HEK293 (cell line): Measurements from ENCODE around the gene PHKB.

Experiments used
- CTCF ChIA-PET: fragments of 350-600 bp; formaldehyde crosslinking; extraction: SDS; loops from one replicate; lab custom pipeline; 2021; ENCODE audit warnings: antibody characterized with exemption; lab: Yijun Ruan, JAX
- POLR2A ChIA-PET: fragments of 300-600 bp; formaldehyde crosslinking; extraction: SDS; loops from one replicate; lab custom pipeline; 2020; ENCODE audit warnings: antibody characterized with exemption, inconsistent platforms; lab: Yijun Ruan, JAX
- H3K27ac ChIP-seq: fragments of 200-500 bp; sonication (Bioruptor generic); 2 replicates; pipeline ENCODE4 v1.5.1; 2014; ENCODE audit warnings: low read depth, low read length, control low read depth, inconsistent platforms; ENCODE audit errors: extremely low read depth
- H3K36me3 ChIP-seq, 2 experiments: fragments of 200-500 bp in 1 of 2; sonication (Bioruptor generic) in 1 of 2; 1 replicate in 1 of 2; 2 replicates in 1 of 2; pipeline ENCODE4 v1.5.1; 2014 to 2017; ENCODE audit warnings: inconsistent platforms in 2 of 2, low read length in 2 of 2; ENCODE audit not compliant: control insufficient read depth in 2 of 2, insufficient read depth in 1 of 2
- H3K4me1 ChIP-seq: fragments of 200-500 bp; sonication (Bioruptor generic); 2 replicates; pipeline ENCODE4 v1.5.1; 2014; ENCODE audit warnings: mild to moderate bottlenecking, low read length, inconsistent platforms; ENCODE audit not compliant: control insufficient read depth, insufficient read depth
- H3K4me3 ChIP-seq: 2 replicates; pipeline ENCODE4 v1.5.1; 2011; ENCODE audit warnings: low read depth, mild to moderate bottlenecking, control low read depth, low read length, moderate library complexity
- H3K9me3 ChIP-seq: fragments of 200-500 bp; sonication (Bioruptor generic); 2 replicates; pipeline ENCODE4 v1.5.1; 2014; ENCODE audit warnings: low read depth, low read length, inconsistent platforms; ENCODE audit not compliant: control insufficient read depth, insufficient read depth
- BCL11B ChIP-seq: fragments of 450-650 bp; formaldehyde crosslinking; IDR thresholded peaks from 2 replicates; pipeline ENCODE4 v1.5.1; 2016; ENCODE audit warnings: low read depth, missing biosample characterization, missing genetic modification characterization
- HOXA7 ChIP-seq: sonication (generic); formaldehyde crosslinking; IDR thresholded peaks from 2 replicates; pipeline ENCODE4 v1.8.1; 2022; ENCODE audit warnings: missing genetic modification reagents, borderline replicate concordance
- INSM2 ChIP-seq: fragments of 450-650 bp; formaldehyde crosslinking; IDR thresholded peaks from 2 replicates; pipeline ENCODE4 v1.5.1; 2016; ENCODE audit warnings: missing biosample characterization, missing genetic modification characterization
- KLF1 ChIP-seq: fragments of 450-650 bp; formaldehyde crosslinking; IDR thresholded peaks from 2 replicates; pipeline ENCODE4 v1.5.1; 2016; ENCODE audit warnings: missing biosample characterization, missing genetic modification characterization
- PATZ1 ChIP-seq: fragments of 450-650 bp; formaldehyde crosslinking; IDR thresholded peaks from 2 replicates; pipeline ENCODE4 v1.5.1; 2016; ENCODE audit warnings: missing biosample characterization, missing genetic modification characterization
- RBAK ChIP-seq: fragments of 450-650 bp; formaldehyde crosslinking; IDR thresholded peaks from 2 replicates; pipeline ENCODE4 v1.5.1; 2016; ENCODE audit warnings: missing biosample characterization, missing genetic modification characterization
- SETDB1 ChIP-seq: IDR thresholded peaks from one replicate; pipeline ENCODE4 v1.6.1; 2017; ENCODE audit warnings: mild to moderate bottlenecking, low read length, moderate library complexity, mixed read lengths; ENCODE audit not compliant: insufficient read length
- SP3 ChIP-seq: fragments of 450-650 bp; formaldehyde crosslinking; IDR thresholded peaks from 2 replicates; pipeline ENCODE4 v1.5.1; 2016; ENCODE audit warnings: missing biosample characterization, missing genetic modification characterization
- SP7 ChIP-seq: fragments of 450-650 bp; formaldehyde crosslinking; IDR thresholded peaks from 2 replicates; pipeline ENCODE4 v1.5.1; 2016; ENCODE audit warnings: missing biosample characterization, missing genetic modification characterization
- TRIM28 ChIP-seq: IDR thresholded peaks from 2 replicates; pipeline ENCODE4 v1.6.1; 2011; ENCODE audit warnings: low read length, control low read depth, borderline replicate concordance
- ZBTB7A ChIP-seq: fragments of 450-650 bp; formaldehyde crosslinking; IDR thresholded peaks from 2 replicates; pipeline ENCODE4 v1.5.1; 2016; ENCODE audit warnings: low read depth, missing biosample characterization, missing genetic modification characterization
- ZEB2 ChIP-seq: fragments of 450-650 bp; formaldehyde crosslinking; IDR thresholded peaks from 2 replicates; pipeline ENCODE4 v1.5.1; 2016; ENCODE audit warnings: missing biosample characterization, missing genetic modification characterization
- ZNF2 ChIP-seq: fragments of 450-650 bp; formaldehyde crosslinking; IDR thresholded peaks from 2 replicates; pipeline ENCODE4 v1.5.1; 2016; ENCODE audit warnings: missing biosample characterization, missing genetic modification characterization
- ZNF394 ChIP-seq: fragments of 450-650 bp; formaldehyde crosslinking; IDR thresholded peaks from 2 replicates; pipeline ENCODE4 v1.5.1; 2016; ENCODE audit warnings: missing biosample characterization, missing genetic modification characterization, mild to moderate bottlenecking, moderate library complexity, borderline replicate concordance
- ZNF404 ChIP-seq: fragments of 450-650 bp; formaldehyde crosslinking; IDR thresholded peaks from 2 replicates; pipeline ENCODE4 v1.5.1; 2017; ENCODE audit warnings: missing biosample characterization, missing genetic modification characterization
- ZNF626 ChIP-seq: fragments of 450-650 bp; sonication (Bioruptor Pico); formaldehyde crosslinking; IDR thresholded peaks from 2 replicates; pipeline ENCODE4 v1.5.1; 2018; ENCODE audit warnings: missing biosample characterization, missing genetic modification characterization, inconsistent platforms
- ZNF629 ChIP-seq: fragments of 450-650 bp; formaldehyde crosslinking; IDR thresholded peaks from 2 replicates; pipeline ENCODE4 v1.5.1; 2017; ENCODE audit warnings: missing biosample characterization, missing genetic modification characterization
- ZNF776 ChIP-seq: fragments of 450-650 bp; formaldehyde crosslinking; IDR thresholded peaks from 2 replicates; pipeline ENCODE4 v1.5.0; 2017; ENCODE audit warnings: missing biosample characterization, missing genetic modification characterization, borderline replicate concordance
- ZNF791 ChIP-seq: fragments of 450-650 bp; formaldehyde crosslinking; IDR thresholded peaks from 2 replicates; pipeline ENCODE4 v1.5.1; 2016; ENCODE audit warnings: missing biosample characterization, missing genetic modification characterization
- TF ChIP-seq, protein P1 (sequence below): fragments of 450-650 bp; formaldehyde crosslinking; IDR thresholded peaks from 2 replicates; pipeline ENCODE4 v1.5.1; 2016; ENCODE audit warnings: missing biosample characterization, missing genetic modification characterization

The PHKB gene

GRCh38 chr16:47750371-47750770 lies 289.2 kb downstream of the PHKB start:
- no peak overlapping the region for H3K4me3 ChIP-seq
- no peak for TF ChIP-seq TRIM28
- TF ChIP-seq ZNF394 (tag by site-specific recombination), result no peak
- no peak for TF ChIP-seq SP7 (tag by site-specific recombination)
- TF ChIP-seq BCL11B, result no peak
- TF ChIP-seq ZBTB7A, result no peak
- TF ChIP-seq ZNF629 (tag by site-specific recombination), result no peak
- no peak for TF ChIP-seq ZNF2 (tag by site-specific recombination)
- TF ChIP-seq KLF1, result no peak
- TF ChIP-seq ZNF776 (tag by site-specific recombination), result no peak
- TF ChIP-seq INSM2, result no peak
- TF ChIP-seq SP3 (tag by site-specific recombination), result no peak
- TF ChIP-seq RBAK (tag by site-specific recombination), result no peak
- TF ChIP-seq SETDB1, result no peak
- no peak for TF ChIP-seq HOXA7 (CRISPR knock-in tag)
- TF ChIP-seq, protein P1, sequence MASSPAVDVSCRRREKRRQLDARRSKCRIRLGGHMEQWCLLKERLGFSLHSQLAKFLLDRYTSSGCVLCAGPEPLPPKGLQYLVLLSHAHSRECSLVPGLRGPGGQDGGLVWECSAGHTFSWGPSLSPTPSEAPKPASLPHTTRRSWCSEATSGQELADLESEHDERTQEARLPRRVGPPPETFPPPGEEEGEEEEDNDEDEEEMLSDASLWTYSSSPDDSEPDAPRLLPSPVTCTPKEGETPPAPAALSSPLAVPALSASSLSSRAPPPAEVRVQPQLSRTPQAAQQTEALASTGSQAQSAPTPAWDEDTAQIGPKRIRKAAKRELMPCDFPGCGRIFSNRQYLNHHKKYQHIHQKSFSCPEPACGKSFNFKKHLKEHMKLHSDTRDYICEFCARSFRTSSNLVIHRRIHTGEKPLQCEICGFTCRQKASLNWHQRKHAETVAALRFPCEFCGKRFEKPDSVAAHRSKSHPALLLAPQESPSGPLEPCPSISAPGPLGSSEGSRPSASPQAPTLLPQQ (tag by site-specific recombination), result no peak
- TF ChIP-seq ZNF404 (tag by site-specific recombination), result no peak
- no peak for TF ChIP-seq PATZ1 (tag by site-specific recombination)
- no peak for TF ChIP-seq ZEB2 (tag by site-specific recombination)
- no peak for TF ChIP-seq ZNF626 (tag by site-specific recombination)
- TF ChIP-seq ZNF791, result no peak
- POLR2A ChIA-PET, result interaction anchor here (0.5 kb wide), 1 partner anchor 131 kb away, joined by 3 read pairs; no protein-coding TSS in a partner anchor
- no peaks in the 10 kb centered on the region for H3K36me3 ChIP-seq
- CTCF ChIA-PET, result no interaction called here
- no peaks in the 10 kb centered on the region for H3K4me1 ChIP-seq
- H3K27ac ChIP-seq, result no peak overlapping the region
- no peaks in the 10 kb centered on the region for H3K9me3 ChIP-seq
